ENCODE measurements around the gene SOWAHC.
"Not testable (repeated sequence)": the region's sequence is repeated elsewhere in the genome, so short reads cannot be mapped to it uniquely, and the experiment has no call there.

Gene SOWAHC, protein sequence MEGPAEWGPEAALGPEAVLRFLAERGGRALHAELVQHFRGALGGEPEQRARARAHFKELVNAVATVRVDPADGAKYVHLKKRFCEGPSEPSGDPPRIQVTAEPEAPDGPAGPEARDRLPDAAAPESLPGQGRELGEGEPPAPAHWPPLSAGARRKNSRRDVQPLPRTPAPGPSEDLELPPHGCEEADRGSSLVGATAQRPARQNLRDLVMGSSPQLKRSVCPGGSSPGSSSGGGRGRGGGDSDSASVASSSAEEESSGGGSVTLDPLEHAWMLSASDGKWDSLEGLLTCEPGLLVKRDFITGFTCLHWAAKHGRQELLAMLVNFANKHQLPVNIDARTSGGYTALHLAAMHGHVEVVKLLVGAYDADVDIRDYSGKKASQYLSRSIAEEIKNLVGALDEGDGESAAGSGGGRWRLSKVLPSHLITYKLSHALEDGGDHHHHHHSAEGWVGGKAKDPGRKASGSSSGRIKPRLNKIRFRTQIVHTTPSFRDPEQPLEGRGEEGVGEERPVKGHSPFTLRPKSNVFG

DNA sequence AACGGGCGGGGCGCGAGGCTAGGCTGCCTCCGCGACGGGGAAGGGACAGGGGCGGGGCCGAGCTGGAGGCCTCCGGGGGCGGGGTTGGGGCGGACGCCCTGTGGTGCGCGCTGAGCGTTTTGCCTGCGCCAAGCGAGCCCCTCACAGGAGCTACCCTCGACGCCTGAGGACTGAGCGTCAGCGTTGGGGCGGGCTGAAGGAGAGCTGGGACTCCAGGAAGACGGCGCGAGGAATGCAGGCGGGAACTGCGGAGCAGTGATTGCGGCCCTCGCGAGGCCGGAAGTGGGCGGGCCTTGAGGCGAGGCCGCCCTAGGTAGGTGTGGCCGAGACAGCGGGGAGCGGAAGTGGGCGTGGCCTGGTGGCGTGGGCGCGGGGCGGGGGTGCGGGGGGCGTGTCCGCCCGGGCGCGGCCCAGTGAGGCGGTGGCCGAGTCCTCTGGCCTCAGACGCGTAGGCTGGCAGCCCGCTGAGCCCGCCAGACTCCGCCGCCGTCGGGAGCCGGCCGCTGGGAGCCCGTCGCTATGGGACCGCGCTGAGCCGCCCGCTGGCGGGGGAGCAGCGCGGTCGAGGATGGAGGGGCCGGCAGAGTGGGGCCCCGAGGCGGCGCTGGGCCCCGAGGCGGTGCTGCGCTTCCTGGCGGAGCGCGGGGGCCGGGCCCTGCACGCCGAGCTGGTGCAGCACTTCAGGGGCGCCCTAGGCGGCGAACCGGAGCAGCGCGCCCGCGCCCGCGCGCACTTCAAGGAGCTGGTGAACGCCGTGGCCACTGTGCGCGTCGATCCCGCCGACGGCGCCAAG lies at the start of gene SOWAHC, which contains the start of gene SEPTIN10:
SOWAHC (plus strand) TSS at position 443 of the 793 bp plus-strand sequence; CDS start at position 569, 126 bp downstream.
SEPTIN10 (minus strand) TSS at position 45 of the 793 bp plus-strand sequence. CDS start 139 bp downstream, outside the sequence.
- peak; percentile 99 for DNase-seq (ENCODE audit: low spot score)

DNA sequence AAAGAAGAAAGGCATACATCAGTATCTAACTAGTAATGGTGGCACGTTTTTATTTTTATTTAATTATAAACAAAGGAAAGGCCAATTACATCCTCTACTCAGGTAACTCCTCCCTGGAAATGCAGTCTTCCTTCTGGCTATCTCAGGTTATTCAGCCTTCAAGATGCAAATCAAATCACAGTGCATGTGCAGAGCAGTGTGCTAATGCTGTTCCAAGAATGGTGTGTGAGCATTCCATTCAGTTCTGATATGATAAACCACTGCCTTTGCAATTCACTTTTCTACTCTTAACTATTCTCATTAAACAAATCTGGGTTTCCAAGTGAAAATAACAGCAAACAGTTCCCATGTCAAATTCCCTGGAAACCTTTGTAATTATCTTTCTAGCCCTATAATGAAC lies 38.8 kb upstream of the SOWAHC start:
- no peak for DNase-seq (ENCODE audit: low spot score)

DNA sequence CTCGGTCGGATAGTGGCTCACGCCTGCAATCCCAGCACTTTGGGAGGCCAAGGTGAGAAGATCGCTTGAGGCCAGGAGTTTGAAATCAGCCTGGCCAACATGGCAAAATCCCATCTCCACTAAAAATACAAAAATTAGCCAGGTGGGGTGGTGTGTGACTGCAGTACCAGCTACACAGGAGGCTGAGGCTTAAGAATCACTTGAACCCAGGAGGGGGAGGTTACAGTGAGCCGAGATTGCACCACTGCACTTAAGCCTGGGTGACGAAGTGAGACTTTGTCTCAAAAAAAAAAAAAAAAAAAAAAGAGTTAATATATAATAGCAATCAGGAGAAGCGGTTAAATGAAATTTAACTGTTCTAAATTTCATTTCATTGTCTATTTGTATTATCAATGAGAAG lies 36.5 kb upstream of the SOWAHC start:
- DNase-seq (ENCODE audit: low spot score), result not testable (repeated sequence)

DNA sequence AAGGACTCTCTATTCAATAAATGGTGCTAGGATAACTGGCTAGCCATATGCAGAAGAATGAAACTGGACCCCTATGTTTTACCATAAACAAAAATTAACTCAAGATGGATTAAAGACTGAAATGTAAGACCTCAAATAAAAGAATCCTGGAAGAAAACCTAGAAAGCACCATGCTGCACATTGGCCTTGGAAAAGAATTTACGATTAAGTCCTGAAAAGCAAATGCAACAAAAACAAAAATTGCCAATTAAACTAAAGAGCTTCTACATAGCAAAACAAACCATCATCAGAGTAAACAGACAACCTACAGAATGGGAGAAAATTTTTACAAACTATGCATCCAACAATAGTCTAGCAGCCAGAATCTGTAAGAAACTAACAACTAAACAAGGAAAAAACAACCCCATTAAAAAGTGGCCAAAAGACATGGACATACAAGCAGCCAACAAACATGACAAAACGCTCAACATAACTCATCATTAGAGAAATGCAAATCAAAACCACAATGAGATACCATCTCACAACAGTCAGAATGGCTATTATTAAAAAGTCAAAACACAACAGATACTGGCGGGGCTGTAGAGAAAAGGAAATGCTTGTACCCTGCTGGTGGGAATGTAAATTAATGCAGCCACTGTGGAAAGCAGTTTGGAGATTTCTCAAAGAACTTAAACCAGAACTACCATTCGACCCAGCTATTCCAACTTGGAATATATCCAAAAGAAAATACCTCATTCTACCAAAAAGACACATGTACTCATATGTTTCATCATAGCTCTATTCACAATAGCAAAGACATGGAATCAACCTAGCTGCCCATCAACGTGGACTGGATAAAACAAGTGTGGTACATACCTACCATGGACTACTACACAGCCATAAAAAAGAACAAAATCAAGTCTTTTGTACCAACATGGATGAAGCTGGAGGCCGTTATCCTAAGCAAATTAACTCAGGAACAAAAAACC lies 31.0 kb upstream of the SOWAHC start:
- no peak for DNase-seq (ENCODE audit: low spot score)

DNA sequence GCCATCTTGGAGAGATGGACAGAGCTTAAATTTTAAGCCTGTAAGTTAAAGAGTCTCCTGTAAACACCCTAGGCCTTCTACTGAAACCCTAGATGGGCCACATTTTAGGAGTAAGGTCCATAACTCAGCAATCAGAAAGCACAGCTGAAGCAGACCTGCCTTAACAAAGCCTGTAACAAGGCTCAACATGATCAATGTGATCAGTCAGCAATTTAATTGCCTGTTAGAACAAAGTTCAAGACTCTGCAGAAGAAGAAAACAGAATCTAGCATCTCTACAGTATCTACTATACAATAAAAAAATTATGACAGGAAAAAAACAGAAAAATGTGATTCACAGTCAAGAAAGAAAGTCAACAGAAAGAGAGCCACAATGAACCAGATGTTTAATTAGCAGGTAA lies 27.5 kb upstream of the SOWAHC start:
- DNase-seq (ENCODE audit: low spot score), result no peak

DNA sequence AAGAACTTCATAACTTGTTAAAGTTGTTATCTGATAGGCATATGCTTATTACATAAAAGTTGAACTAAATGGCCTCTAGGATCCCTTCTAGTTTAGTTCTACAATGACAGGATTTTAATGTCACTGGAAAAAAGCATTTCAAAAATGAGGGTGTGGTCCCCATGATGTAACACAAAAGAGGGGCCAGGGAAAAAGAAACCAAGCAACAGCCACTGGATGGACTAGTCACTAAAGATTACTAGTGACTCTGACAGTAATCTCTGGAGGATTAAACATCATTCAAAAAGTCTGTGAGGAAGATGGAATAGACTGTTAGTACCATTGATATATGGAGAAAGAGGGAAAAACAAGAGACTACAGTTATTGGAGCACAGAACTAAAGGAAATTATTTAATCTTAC lies 23.0 kb upstream of the SOWAHC start:
- DNase-seq (ENCODE audit: low spot score), result no peak

DNA sequence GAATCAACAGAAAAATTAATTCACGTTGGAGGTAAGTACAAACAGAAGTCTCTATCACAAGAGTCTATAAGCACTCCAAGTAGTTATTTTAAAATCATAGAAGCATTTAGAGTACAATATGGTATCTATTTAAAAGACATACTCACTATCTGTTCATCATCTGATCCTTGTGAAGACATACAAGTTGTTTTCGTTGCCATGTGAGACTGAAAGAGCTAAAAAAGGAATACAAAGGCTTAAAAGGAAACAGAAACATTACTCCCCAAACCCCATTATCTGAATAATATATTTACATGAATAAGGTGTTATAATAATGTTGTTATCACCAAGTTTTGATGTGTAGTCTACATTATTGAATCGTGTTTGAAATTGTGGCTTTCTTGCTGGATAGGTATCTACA lies 21.3 kb upstream of the SOWAHC start:
- no peak for DNase-seq (ENCODE audit: low spot score)

DNA sequence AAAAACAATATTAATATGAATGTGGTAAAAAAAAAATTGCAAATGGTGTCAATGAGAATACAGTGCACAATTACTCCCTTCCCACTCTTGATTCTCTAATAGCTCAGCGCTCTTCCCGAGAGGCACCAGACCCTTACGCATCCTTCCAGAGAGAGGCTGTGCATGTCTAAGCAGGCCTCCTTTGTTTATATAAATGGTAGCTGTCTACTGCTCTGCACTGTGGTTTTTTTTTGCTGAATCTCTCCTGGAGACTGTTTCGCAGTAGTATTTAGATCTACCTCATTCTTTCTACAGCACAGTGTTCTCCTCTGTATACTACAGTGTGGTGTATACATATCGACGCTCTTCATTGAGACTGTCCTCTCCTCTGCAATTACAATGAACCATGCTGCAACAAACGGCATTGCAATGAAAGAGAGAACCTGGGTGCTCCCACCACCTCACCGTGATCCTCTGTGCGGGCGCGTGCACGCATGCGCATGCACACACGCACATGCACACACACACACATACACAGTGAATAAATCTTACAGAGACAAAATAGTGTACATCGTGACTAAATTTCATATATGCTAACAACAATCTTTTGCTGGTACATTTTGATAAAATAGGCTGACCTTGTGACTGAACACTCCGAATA lies 19.8 kb upstream of the SOWAHC start:
- no peak for DNase-seq (ENCODE audit: low spot score)

DNA sequence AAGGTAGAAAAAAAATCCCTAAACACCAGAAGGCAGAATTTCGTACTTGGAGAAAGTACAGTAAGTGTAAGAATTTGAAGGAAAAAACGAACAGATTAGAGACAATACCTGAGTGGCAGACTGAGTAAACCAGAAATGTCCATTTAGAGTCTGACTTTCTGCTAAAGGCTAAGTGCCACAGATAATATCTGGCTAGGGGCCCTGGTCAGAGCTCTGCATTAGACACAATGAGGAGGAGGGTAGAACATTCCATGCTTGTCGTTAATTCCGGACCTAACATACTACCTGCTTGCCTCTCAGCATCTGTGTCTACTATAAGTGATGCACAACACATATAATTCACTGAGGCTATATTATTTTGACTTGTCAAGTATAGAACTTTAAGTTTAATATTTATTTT lies 18.5 kb upstream of the SOWAHC start:
- DNase-seq (ENCODE audit: low spot score), result no peak

DNA sequence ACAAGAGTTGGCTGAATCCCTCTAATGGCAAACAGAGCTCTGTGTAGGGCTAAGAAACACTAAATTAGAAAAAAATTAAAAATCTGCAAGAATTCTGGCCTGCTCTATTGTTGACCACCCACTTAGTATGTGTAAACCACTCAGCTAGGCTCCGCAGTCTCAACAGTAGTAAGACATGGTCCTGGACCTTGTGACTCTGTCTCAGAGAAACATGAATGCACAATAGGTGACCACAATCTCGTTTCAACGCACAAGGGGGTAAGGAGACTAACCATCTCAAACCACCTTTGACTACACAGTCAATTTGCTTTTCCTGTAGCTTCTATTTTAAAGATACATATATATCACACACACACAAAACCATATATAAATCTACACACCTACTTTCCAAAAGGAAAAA lies 16.9 kb upstream of the SOWAHC start:
- no peak for DNase-seq (ENCODE audit: low spot score)

DNA sequence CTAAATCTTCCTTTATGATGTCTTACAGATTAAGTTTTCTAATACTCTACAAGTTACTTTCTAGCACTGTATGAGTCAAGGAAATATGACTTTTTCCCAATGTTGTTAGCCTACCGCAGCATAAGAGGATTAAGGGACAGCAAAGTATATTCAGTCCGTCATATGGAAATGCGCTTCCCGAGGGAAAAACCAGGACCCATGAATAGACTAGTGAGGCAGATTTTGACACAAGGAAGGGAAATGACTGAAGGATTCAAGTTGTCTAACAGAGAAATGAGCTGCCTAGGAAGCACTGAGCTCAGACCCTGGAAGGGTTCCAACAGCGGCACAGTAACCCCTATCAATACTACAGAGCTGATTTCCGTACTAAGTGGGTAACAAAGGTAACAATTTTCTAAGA lies 12.4 kb upstream of the SOWAHC start:
- DNase-seq (ENCODE audit: low spot score), result no peak

DNA sequence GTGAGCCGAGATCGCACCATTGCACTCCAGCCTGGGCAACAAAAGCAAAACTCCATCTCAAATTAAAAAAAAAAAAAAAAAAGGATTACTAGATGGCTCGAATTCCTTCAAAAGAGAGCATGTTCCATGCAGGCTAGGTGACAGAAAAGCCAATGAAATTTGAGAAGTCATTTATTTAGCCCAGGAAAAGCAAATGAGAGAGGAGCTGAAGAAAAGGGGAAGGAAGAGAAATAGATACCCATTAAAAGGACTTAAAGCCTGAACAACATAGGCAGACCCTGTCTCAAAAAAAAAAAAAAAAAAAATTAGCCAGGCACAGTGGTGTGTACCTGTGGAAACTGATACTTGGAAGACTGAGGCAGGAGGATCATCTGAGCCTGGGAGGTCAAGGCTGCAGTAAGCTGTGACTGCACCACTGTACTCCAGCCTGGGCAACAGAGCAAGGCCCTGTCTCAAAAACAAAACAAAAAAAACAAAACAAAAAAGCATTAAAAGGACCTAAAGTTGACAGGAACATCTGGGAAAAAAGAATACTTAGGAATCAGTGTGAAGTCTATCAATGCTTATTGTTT lies 11.5 kb upstream of the SOWAHC start:
- DNase-seq (ENCODE audit: low spot score), result no peak

DNA sequence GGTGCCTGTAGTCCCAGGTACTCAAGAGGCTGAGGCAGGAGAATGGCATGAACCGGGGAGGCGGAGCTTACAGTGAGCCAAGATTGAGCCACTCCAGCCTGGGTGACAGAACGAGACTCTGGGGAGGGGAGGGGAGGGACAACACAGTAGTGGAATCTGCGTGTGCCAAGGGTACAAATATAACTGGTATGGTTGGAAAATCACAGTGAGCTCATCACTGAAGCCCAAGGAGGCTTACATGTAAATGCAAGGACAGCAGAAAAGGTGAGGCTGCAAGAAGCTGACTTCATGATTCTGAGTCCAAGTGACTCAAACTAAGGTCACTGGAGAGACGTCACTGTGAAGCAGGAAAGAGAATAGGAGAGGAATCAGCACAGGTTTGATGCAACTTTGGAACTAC lies 9.6 kb upstream of the SOWAHC start:
- no peak for DNase-seq (ENCODE audit: low spot score)

DNA sequence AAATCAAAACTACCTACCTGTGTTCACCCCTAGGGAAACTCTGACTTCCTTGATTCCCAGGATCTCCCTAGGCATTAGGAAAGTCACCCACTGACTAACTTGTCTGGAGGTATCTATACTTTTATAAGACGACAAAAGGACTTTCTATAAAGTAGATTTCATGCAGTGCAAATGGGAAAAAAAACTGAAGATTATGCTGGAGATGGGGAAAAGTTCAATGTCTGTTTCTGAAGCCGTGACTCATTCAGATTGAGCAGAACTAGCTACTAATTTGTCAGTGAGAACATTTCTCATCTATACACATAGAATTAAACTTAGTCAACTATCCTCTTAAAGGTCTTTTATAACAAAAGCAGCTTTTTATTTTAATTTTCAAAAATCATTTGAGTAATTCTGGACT lies 6.4 kb upstream of the SOWAHC start:
- DNase-seq (ENCODE audit: low spot score), result no peak

DNA sequence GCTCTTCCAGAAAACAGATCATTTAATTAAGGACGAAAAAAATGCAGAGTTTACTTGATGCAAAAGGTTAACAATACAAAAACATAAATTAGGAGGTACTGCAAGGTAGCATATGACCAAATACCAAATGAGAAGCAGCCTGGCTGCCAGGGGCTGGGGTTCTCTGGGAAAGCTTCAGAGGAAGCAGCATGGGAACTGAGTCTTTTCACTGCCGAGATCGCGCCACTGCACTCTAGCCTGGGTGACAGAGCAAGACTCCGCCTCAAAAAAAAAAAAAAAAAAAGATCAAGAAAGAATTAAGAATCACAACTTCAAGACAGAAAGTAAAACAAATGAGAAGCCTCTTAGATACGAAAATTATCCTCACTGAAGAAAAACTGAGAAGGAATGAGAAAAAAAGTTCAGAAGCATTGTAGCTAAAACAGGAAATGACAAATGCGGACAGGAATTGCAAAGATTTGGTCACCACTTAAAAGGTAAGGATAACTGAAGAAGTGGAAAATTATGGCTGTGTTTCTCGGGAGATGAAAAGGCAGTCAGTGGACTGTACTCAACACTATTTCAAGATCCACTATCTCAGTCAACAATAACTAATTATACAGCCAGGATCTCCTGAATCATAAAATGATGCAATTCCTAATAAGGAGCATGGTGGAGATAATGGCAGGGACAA lies 4.7 kb upstream of the SOWAHC start:
- peak; percentile 50 for DNase-seq (ENCODE audit: low spot score)

DNA sequence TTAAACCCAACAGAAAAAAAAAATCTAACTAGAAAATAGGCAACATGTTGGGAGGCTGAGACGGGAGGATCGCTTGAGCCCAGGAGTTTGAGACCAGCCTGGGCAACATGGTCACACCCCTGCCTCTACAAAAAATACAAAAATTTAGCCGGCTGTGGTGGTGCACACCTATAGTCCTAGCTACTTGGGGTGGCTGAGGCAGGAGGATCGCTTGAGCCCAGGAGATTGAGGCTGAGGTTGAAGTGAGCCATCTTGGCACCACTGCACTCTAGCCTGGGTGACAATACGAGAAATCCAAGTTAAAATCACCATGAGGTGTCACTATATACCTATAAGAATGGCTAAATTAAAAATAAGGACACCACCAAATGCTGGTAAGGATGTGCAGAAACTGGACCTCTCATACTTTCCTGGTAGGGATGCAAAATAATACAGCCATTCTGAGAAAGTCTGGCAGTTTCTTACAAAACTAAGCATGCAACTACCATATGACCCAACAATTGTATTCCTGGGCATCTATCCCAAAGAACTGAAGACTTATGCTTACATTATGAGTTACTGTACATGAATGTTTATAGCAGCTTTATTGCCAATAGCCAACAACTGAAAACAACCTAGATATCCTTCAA lies 2.6 kb upstream of the SOWAHC start:
- DNase-seq (ENCODE audit: low spot score), result peak; percentile 49

DNA sequence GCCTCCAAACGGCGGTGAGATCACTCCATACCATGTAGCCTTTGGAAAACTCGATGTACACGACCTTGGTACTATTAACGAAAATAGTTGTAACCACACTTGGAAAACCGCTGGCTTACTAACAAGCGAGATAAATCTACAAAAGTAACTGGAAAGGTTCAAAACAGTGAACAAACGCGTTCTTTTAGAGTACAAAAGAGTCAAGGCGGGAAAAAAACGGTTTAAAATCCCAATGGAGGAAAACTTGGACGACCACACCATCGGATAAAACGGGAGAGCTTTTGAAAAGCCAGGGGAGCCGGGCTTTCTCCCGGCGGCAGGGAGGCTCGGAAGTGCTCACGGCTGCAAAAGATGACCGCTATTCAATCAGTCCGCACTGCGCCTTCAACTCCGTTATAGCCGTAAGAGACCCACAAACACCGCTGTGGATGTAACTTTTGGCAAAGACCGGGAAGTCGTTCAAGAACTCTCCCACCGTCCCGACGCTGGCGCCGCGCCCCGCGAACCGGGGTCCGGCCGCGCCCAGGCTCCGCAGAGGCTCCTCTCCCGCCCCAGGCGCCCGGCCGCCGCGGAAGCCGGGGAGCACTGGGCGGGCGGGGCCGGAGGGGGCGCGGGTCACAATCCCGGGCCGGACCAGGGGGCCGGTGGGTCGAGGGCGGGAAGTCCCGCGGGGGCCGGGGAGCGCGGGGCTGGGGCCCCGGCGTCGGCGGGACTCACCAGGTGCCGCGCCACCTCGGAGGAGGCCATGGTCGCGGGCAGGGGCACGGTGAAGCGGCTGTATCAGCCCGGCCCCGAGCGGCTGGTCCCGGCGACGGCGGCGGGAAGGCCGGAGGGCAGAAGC lies 863 bp upstream of the SOWAHC start:
- DNase-seq (ENCODE audit: low spot score), result peak; percentile 60

DNA sequence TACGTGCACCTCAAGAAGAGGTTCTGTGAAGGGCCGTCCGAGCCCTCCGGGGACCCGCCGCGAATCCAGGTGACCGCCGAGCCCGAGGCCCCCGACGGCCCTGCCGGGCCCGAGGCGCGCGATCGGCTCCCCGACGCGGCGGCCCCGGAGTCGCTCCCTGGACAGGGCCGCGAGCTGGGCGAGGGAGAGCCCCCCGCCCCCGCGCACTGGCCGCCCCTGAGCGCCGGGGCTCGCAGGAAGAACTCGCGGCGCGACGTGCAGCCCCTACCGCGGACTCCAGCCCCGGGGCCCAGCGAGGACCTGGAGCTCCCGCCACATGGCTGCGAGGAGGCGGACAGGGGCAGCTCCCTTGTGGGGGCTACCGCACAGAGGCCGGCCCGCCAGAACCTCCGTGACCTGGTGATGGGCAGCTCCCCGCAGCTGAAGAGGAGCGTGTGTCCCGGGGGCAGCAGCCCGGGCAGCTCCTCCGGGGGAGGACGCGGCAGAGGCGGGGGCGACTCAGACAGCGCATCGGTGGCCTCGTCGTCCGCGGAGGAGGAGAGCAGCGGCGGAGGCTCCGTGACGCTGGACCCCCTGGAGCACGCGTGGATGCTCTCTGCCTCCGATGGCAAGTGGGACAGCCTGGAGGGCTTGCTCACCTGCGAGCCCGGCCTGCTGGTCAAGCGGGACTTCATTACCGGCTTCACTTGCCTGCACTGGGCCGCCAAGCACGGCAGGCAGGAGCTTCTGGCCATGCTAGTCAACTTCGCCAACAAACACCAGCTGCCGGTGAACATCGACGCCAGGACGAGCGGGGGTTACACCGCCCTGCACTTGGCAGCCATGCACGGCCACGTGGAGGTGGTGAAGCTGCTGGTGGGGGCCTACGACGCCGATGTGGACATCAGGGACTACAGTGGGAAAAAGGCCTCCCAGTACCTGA lies 812 bp downstream of the SOWAHC start:
- DNase-seq (ENCODE audit: low spot score), result peak; percentile 35
